GM18502 (cell line): ENCODE data around the gene RIN2.

Experiments used
- ATAC-seq: cut with Tn5 transposase; IDR thresholded peaks from one replicate; pipeline ENCODE4 v1.9.1; 2021; ENCODE audit warnings: mild to moderate bottlenecking; ENCODE audit not compliant: unreplicated experiment, poor library complexity

RIN2 gene

DNA sequence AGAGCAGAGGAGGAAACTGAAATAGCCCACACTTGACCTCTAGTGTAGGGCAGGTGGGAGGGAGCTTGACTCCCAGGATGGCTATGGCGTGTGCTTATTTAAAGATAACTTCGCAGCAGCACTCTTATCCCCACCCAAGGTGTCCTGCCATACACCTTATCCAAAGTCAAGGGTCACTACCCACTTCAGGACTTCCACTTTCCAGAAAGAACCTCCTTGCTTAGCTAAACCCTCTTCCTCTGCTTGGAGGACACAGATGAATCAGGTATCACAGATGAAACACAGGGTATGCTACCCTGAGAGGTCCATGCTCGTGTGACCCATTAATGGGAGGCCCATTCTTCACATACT lies 2.3 kb downstream of the RIN2 start:
- no peak for ATAC-seq

DNA sequence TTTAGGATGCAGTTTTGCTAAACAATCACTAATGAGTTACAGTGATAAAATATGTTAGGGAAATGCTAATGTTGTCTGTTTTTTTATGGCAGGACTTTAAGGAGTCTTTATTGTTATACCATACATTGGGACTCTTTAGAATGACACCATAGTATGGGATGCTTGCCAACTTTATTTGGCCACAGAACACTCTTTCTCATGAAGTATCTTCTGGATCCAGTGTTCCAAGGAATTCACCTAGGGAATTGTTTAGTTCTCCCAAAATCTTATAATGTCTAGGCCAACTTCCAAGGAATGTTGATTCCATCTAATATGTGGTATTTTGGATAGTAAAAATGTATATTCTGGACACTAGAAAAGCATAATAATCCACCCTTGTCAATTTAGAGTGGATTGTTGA lies 3.3 kb downstream of the RIN2 start:
- no peak for ATAC-seq

DNA sequence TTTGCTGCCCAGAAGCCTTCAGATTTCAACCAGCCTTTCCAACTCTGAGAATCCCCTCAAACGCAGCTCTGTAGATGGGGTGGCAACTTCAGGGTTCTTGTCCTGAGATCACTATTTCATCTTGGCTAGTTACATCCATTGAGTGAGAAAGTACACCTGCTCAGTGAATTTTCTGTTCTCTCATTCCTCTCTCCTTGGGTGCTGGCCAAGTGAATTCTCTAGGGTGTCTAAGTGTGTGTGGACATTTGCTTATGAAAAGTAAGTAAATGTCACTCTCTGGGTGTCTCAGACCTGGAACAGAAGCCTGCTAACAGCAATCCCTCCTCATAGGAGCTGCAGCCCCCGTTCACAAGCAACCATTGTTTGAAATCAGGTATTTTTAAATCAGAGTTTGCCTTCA lies 3.8 kb downstream of the RIN2 start:
- ATAC-seq: no peak

DNA sequence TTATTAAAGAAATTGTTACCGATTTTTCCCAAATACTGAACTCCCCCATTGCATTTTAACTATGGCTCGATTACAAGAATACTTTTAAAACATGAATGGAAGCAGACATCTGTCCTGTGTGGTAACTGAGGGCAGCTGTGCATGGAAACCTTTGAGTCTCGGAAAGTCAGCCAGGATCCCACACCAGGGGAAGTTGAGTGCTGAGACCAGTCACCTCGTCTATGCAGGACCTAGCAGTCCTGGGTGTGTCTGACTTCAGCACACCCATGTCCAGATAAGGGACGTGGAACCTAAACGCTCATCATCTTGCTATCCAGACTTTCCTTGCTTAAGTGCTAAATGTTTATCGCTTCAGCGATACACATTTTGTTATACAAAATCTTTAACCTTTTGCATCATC lies 6.1 kb downstream of the RIN2 start:
- no peak for ATAC-seq

DNA sequence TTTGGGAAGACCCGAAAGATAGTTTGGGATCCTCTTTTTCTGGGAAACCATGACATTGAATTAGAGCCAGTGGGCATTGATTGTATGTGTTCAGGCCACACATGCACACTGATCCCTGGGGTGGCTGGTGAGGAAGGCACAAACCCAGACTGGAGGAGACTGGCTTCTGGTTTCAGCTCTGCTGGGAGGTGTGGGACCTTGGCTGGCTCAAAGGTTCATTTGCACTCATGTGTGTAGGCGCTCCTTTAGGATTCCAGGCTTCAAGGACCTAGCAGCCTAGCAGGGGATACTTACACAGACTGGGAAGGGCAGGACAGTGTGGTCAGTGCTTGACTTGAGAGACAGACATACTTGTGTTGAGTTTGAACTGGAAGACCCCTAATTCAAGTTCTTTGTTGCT lies 7.2 kb downstream of the RIN2 start:
- no peak for ATAC-seq

DNA sequence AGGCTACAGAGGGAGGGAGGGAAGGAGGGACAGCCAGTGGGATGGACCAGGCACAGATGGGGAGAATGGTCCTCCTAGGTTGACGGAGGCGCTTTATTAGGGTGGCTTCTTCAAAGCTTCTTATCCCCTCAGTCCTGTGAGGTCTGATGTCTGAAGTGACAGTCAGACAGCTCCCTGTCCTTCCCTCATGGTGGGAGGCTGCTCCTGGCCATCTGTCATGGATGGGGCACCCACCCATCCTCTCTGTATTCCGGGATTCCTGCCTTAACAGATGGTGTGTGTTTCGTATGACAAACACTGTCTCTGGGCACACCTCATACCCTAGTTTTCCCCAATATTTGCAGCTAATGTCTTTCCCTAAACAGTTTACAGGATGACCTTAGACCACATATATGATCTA lies 7.9 kb downstream of the RIN2 start:
- no peak for ATAC-seq

DNA sequence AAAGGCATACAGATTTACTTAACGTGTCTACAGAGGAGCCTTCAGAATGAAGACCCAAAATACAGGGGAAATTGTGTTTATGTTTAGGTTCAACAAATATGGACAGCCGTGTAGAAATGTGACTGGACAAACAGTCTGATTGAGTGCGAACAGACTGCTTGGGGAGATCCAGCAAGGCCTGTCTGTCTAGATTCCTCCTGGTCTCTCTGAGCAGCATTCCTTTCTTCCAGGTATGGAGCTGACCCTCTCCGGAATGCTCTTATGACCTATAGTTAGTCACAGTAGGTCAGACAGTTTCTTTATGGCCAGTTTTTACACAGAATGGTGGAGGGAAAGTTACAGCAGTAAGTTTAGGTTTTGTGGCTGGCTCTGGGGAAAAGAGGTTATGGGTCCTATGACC lies 9.0 kb downstream of the RIN2 start:
- no peak for ATAC-seq

DNA sequence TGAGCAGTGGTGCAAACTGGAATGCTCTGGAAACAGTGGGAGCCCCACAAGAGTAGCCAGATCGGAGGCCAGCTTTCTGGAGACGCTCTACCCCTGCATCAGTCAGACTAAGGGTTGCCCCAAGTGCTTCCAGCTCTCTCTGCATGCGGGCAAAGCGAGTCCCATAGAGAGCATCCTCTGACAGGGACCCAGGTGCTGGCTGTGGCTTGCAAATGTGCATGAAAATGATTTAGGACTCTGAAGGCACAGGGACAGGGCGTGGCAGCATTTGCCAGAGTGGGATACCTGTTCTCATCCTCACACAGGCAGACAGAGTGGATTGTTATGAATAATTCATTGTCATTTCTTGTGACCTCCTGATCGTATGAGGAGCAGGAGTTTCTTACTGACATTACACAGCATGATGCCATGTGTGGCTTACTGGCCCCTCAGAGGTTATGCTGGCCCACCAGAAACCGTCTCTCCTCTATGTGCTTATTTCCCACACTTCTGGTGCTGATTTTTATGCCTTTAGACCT lies 10.3 kb downstream of the RIN2 start:
- ATAC-seq: no peak

DNA sequence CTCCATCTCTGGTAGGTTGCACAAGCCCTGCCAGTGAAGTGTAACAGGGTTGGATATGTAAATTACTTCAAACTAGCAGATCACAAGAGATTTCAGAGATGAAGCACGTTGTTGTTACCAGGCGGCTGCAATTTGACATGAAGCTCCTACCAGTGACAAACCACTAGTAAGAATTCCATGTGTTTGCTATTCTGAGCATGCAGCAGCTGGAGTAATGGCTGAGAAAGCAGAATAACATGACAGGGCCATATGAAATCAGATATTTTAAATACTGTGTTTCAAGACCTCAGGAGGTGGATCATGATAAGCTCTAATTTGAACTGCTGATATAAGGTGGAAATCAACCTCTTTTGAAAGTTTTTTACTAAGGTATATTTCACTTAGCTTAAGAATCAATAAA lies 11.4 kb downstream of the RIN2 start:
- ATAC-seq: no peak

GRCh38 chr20:19770375-19770774 lies 12.3 kb downstream of the RIN2 start:
- ATAC-seq: no peak

- no peak for ATAC-seq
Observed at GRCh38 chr20:19771031-19771430, 13.0 kb downstream of the RIN2 start.

GRCh38 chr20:19773471-19773870 lies 15.4 kb downstream of the RIN2 start:
- no peak for ATAC-seq

GRCh38 chr20:19774135-19774933 lies 16.3 kb downstream of the RIN2 start:
- ATAC-seq: no peak

DNA sequence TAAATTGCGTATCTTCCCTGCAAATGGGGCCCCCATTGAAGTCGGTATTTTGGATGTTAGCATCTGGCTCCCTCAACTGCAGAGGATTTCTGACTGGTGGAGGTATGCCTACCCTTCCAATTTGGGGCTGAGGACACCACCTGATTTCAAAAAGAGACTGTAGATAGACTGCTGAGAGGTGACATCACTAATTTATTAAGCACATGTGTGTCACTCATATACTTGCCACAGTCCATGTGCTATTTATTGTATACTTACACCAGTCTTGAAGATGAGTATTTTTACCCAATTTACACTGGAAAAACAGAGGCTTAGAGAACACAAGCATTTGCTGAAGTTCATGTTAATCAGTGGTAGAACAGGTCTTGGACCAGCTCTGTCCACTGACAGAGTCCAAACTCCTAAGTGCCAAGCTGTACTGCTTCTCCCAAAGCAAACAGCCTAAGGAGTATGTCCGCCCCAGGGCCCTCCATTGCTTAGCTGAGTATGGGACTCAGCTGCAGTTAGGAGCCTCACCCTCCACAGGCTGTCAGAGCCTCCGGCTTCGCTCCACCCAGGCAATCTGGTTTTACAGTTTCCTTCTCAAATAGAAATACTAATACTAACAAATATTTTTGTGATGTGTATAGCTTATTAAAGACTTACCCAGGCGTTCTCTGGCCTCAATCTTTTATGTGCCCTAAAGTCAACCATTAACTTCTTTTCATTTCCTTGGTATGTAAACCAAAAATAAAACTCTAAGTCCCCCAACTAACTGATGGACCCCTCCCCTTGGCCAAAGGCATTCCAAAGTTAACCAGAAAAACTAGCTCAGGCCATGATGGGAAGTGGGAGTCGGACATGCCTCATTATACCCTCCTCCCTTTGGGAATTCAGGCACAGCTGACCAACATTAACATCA lies 17.5 kb downstream of the RIN2 start:
- ATAC-seq: no peak

DNA sequence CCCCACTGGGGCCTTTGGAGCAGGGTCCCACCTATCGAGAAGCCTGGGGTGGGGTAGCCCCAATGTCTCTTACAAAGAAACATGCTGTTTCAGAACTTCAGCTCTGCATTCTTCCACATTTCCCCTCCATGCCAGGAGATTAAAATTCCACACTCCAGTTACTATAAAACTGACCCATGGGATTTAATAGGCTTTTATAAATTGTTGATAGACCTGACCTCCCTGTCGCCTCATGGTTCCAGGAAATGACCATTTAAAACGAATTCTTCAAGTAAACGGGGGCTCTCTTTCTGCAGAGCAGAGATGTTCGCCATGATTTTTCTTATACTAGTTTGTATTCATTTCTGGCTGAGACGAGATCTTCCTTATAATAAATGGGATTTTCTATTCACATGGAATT lies 19.3 kb downstream of the RIN2 start:
- ATAC-seq: no peak

DNA sequence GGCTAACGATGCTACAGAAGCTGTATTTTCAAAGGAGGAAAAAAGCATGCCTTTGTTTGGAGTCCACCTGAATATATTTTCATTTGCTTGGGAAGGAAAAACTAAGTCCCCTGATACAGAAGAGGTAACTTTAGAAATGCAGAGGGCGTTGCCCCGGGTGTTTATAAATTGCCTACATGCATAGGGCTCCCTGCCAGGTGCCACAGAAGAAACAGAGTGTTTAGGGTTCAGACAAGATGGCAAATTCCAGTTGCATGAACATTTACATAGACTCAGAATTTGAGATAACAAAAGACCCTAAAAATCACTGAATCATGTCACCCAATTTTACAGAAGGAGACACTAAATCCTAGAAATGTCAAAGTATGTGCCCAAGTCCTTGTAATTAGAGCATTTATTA lies 19.9 kb downstream of the RIN2 start:
- ATAC-seq: no peak

GRCh38 chr20:19778404-19778803 lies 20.3 kb downstream of the RIN2 start:
- ATAC-seq: no peak

DNA sequence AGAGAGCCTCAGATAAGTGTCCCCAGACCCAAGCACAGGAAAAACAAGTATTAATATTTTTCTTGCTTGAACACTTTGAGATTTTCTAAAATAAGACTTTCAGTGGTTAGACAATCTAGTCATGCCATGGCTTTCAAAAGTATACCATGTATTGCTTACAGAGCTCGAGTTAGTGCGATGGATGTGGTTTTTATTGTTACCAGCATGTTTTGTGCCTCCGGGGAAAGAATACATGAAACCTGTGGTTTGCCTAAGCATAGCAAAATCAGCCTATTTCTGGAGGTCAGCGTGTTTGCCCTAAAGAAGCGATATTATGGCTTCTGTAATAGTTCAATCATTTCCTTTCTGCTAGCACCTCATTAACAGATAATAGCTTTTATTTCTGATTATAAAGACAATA lies 21.6 kb downstream of the RIN2 start:
- peak; percentile 80 for ATAC-seq

DNA sequence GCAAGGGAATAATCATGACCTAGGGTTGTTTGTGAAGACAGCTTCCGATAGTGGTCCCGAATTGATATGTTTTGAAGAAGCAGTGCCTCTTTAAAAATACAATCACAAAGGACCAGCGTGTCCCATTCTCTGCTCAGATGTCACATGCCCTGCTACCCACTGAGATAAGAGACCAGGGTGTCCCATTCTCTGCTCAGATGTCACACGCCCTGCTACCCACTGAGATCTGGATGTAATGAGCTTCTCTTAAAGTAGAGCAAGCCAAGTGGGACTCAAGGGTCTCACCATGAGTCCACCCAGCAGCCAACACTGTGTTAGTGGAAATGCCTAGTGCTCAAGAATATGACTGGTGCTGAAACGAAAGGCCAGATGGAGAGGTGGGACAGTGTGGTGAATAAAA lies 22.2 kb downstream of the RIN2 start:
- ATAC-seq: no peak

GRCh38 chr20:19781235-19781634 lies 23.2 kb downstream of the RIN2 start:
- no peak for ATAC-seq

DNA sequence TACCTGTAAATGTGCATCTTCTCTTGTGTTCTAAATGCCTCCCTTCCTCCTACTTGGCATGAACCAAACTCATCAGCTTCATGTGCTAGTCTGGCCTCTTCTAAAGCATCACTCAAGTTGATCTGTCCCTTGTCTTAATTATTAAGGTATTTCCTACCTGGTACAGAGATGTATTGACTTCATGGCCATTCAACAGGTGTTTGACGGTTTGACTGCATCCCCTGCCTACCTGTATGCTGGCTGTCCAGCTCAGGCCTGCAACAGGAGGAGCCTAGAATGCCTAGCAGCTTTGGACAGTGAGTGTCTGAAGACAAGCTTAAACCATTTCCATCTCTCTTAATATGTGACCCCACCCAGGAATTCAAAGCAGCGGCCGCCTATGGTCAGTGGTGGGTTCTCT lies 24.6 kb downstream of the RIN2 start:
- ATAC-seq: no peak
